Stimulated activated naive CD8-positive, alpha-beta T cell treated with anti-CD3 and anti-CD28 coated beads, Interleukin-15, amount 100 ng/mL, for 72 hours (primary cell): ENCODE measurements around the gene FUT4.
"Not testable (repeated sequence)": the region's sequence is repeated elsewhere in the genome, so short reads cannot be mapped to it uniquely, and the experiment has no call there.

Source experiments
- ATAC-seq: fragments of 150-1000 bp; cut with Tn5 transposase; 2 replicates; pipeline ENCODE4 v1.10.0; 2021; ENCODE audit warnings: mild to moderate bottlenecking, moderate library complexity
- DNase-seq, 2 donors: peaks; one replicate each; pipeline ENCODE4 v3.0.0; 2021 to 2022
- H3K27ac Mint-ChIP-seq, 2 donors: one replicate each; pipeline ENCODE4 v1.8.0; 2022; ENCODE audit warnings: mild to moderate bottlenecking in 2 of 2, mixed read lengths in 2 of 2, moderate library complexity in 2 of 2
- H3K27me3 Mint-ChIP-seq: one replicate; pipeline ENCODE4 v1.8.0; 2022; ENCODE audit warnings: mixed read lengths
- H3K4me1 Mint-ChIP-seq: one replicate; pipeline ENCODE4 v1.8.0; 2022; ENCODE audit warnings: mild to moderate bottlenecking, mixed read lengths
- H3K4me3 Mint-ChIP-seq, 2 donors: one replicate each; pipeline ENCODE4 v1.8.0; 2022; ENCODE audit warnings: mild to moderate bottlenecking in 2 of 2, mixed read lengths in 2 of 2, moderate library complexity in 1 of 2
- H3K9me3 Mint-ChIP-seq, 2 donors: one replicate each; pipeline ENCODE4 v1.8.0; 2022; ENCODE audit warnings: mixed read lengths in 2 of 2

Gene FUT4

GRCh38 chr11:94550513-94550912, 6.8 kb downstream of the FUT4 start:
- Mint-ChIP-seq H3K27me3 (no peaks in the 10 kb centered on the region), H3K4me1 (peaks cover 22% of the 10 kb centered on the region), H3K27ac (no peak overlapping the region), H3K9me3 (no peaks in the 10 kb centered on the region), H3K4me3 (no peak overlapping the region)
- DNase-seq, result no peak
- ATAC-seq, result no peak

- no peaks in the 10 kb centered on the region for H3K4me1 Mint-ChIP-seq
- ATAC-seq, result no peak
Observed at GRCh38 chr11:94553938-94554337, 10.2 kb downstream of the FUT4 start.

GRCh38 chr11:94555752-94556329, 12.1 kb downstream of the FUT4 start:
- not testable (repeated sequence) for H3K4me1 Mint-ChIP-seq, ATAC-seq, H3K4me3 Mint-ChIP-seq, DNase-seq, H3K27me3 Mint-ChIP-seq, H3K9me3 Mint-ChIP-seq
- peak overlapping the region in 1 of 2 donors; percentile 83 for H3K27ac Mint-ChIP-seq

More at GRCh38 chr11:94553938-94554337, 10.2 kb downstream of the FUT4 start:
- no peak overlapping the region for H3K27ac Mint-ChIP-seq
- no peak overlapping the region for H3K4me3 Mint-ChIP-seq
- no peaks in the 10 kb centered on the region for H3K9me3 Mint-ChIP-seq
- DNase-seq, result no peak
- H3K27me3 Mint-ChIP-seq, result no peaks in the 10 kb centered on the region

- Mint-ChIP-seq H3K4me1 (no peaks in the 10 kb centered on the region), H3K27me3 (no peaks in the 10 kb centered on the region), H3K9me3 (no peaks in the 10 kb centered on the region), H3K4me3 (no peak overlapping the region), H3K27ac (no peak overlapping the region)
- ATAC-seq, result no peak
- DNase-seq, result no peak
Observed at GRCh38 chr11:94557421-94557820, 13.7 kb downstream of the FUT4 start.

GRCh38 chr11:94557992-94558391, 14.3 kb downstream of the FUT4 start:
- H3K9me3 Mint-ChIP-seq, result no peaks in the 10 kb centered on the region
- no peaks in the 10 kb centered on the region for H3K27me3 Mint-ChIP-seq
- ATAC-seq (no peak), DNase-seq (no peak)
- no peaks in the 10 kb centered on the region for H3K4me1 Mint-ChIP-seq
- no peak overlapping the region for H3K4me3 Mint-ChIP-seq
- H3K27ac Mint-ChIP-seq, result no peak overlapping the region

- no peak for DNase-seq
- peak overlapping the region in 1 of 2 donors; percentile 28 for H3K27ac Mint-ChIP-seq
- H3K4me1 Mint-ChIP-seq, result no peaks in the 10 kb centered on the region
Observed at GRCh38 chr11:94558468-94558867, 14.7 kb downstream of the FUT4 start.

GRCh38 chr11:94558932-94559331, 15.2 kb downstream of the FUT4 start:
- no peak for DNase-seq
- Mint-ChIP-seq H3K4me1 (no peaks in the 10 kb centered on the region), H3K27me3 (no peaks in the 10 kb centered on the region), H3K9me3 (no peaks in the 10 kb centered on the region), H3K4me3 (no peak overlapping the region), H3K27ac (peak overlapping the region in 1 of 2 donors; percentile 28)
- ATAC-seq, result no peak

More at GRCh38 chr11:94558468-94558867, 14.7 kb downstream of the FUT4 start:
- Mint-ChIP-seq H3K9me3 (no peaks in the 10 kb centered on the region), H3K4me3 (no peak overlapping the region), H3K27me3 (no peaks in the 10 kb centered on the region)
- no peak for ATAC-seq

GRCh38 chr11:94559361-94559760, 15.6 kb downstream of the FUT4 start:
- DNase-seq (no peak), ATAC-seq (no peak)
- H3K27ac Mint-ChIP-seq, result no peak overlapping the region
- H3K4me1 Mint-ChIP-seq, result no peaks in the 10 kb centered on the region
- no peaks in the 10 kb centered on the region for H3K27me3 Mint-ChIP-seq
- no peak overlapping the region for H3K4me3 Mint-ChIP-seq
- no peaks in the 10 kb centered on the region for H3K9me3 Mint-ChIP-seq

GRCh38 chr11:94560834-94561233, 17.1 kb downstream of the FUT4 start:
- no peaks in the 10 kb centered on the region for H3K9me3 Mint-ChIP-seq
- H3K4me1 Mint-ChIP-seq, result no peaks in the 10 kb centered on the region
- ATAC-seq (no peak), DNase-seq (no peak)
- H3K4me3 Mint-ChIP-seq, result no peak overlapping the region
- no peaks in the 10 kb centered on the region for H3K27me3 Mint-ChIP-seq
- no peak overlapping the region for H3K27ac Mint-ChIP-seq

GRCh38 chr11:94563176-94563847, 19.6 kb downstream of the FUT4 start:
- DNase-seq, result no peak
- H3K4me3 Mint-ChIP-seq, result no peak overlapping the region

GRCh38 chr11:94563848-94564467, 20.2 kb downstream of the FUT4 start:
- Mint-ChIP-seq H3K4me3 (no peak overlapping the region), H3K4me1 (no peaks in the 10 kb centered on the region), H3K9me3 (no peaks in the 10 kb centered on the region), H3K27me3 (no peaks in the 10 kb centered on the region), H3K27ac (no peak overlapping the region)
- DNase-seq, result no peak
- no peak for ATAC-seq

More at GRCh38 chr11:94563176-94563847, 19.6 kb downstream of the FUT4 start:
- no peak for ATAC-seq
- Mint-ChIP-seq H3K9me3 (no peaks in the 10 kb centered on the region), H3K27me3 (no peaks in the 10 kb centered on the region), H3K27ac (no peak overlapping the region), H3K4me1 (no peaks in the 10 kb centered on the region)

- H3K4me3 Mint-ChIP-seq, result no peak within 1 kb of the TSS
- no peak for ATAC-seq
- no peak for DNase-seq
- H3K27me3 Mint-ChIP-seq, result no peaks in the 10 kb centered on the region
- no peaks in the 10 kb centered on the region for H3K9me3 Mint-ChIP-seq
- H3K4me1 Mint-ChIP-seq, result no peaks in the 10 kb centered on the region
- H3K27ac Mint-ChIP-seq, result no peak within 1 kb of the TSS
Observed at GRCh38 chr11:94567181-94567670, 23.5 kb downstream of the FUT4 start, which contains the start of gene PIWIL4. Gene PIWIL4 (plus strand): TSS chr11:94567368. CDS start chr11:94567519, 151 bp downstream.

- no peaks in the 10 kb centered on the region for H3K9me3 Mint-ChIP-seq
- no peak overlapping the region for H3K4me3 Mint-ChIP-seq
- ATAC-seq (no peak), DNase-seq (no peak)
- no peaks in the 10 kb centered on the region for H3K4me1 Mint-ChIP-seq
- H3K27me3 Mint-ChIP-seq, result no peaks in the 10 kb centered on the region
- no peak overlapping the region for H3K27ac Mint-ChIP-seq
Observed at GRCh38 chr11:94568200-94568599, 24.5 kb downstream of the FUT4 start.

- ATAC-seq (no peak), DNase-seq (no peak)
- Mint-ChIP-seq H3K9me3 (no peaks in the 10 kb centered on the region), H3K4me3 (no peak overlapping the region), H3K27me3 (no peaks in the 10 kb centered on the region), H3K27ac (no peak overlapping the region), H3K4me1 (no peaks in the 10 kb centered on the region)
Observed at GRCh38 chr11:94568717-94569116, 25.0 kb downstream of the FUT4 start.

GRCh38 chr11:94572975-94573374, 29.3 kb downstream of the FUT4 start:
- not testable (repeated sequence) for H3K4me3 Mint-ChIP-seq, H3K27me3 Mint-ChIP-seq, ATAC-seq, DNase-seq, H3K9me3 Mint-ChIP-seq, H3K27ac Mint-ChIP-seq, H3K4me1 Mint-ChIP-seq
